H9 (cell line): ENCODE data around the gene ACVR1C. TPM values are rescaled to one million over a fixed set of nuclear protein-coding genes. Genes with fewer than 3 reads are reported as not detected.

Source experiments
- DNase-seq: peaks from one replicate; pipeline ENCODE4 v3.0.0-alpha.2; 2017
- H2AFZ ChIP-seq: one replicate; pipeline ENCODE4 v1.6.1; 2013; ENCODE audit warnings: mild to moderate bottlenecking, low read length, control low read depth, moderate library complexity
- H2AK5ac ChIP-seq: 2 replicates; pipeline ENCODE4 v1.6.1; 2013; ENCODE audit warnings: low read length, control low read depth, mixed read lengths; ENCODE audit not compliant: insufficient read length
- H2BK120ac ChIP-seq: one replicate; pipeline ENCODE4 v1.6.1; 2013; ENCODE audit warnings: low read depth, mild to moderate bottlenecking, low read length, control low read depth, inconsistent platforms; ENCODE audit not compliant: poor library complexity, severe bottlenecking
- H2BK12ac ChIP-seq: 2 replicates; pipeline ENCODE4 v1.6.1; 2013; ENCODE audit warnings: low read length, control low read depth, mixed read lengths, low read depth; ENCODE audit not compliant: insufficient read length
- H2BK15ac ChIP-seq: 2 replicates; pipeline ENCODE4 v1.6.1; 2013; ENCODE audit warnings: low read depth, low read length, control low read depth
- H2BK20ac ChIP-seq: one replicate; pipeline ENCODE4 v1.6.1; 2013; ENCODE audit warnings: low read depth, mild to moderate bottlenecking, low read length, control low read depth, inconsistent platforms; ENCODE audit not compliant: poor library complexity, severe bottlenecking
- H2BK5ac ChIP-seq: 2 replicates; pipeline ENCODE4 v1.6.1; 2013; ENCODE audit warnings: low read length, control low read depth, mixed read lengths; ENCODE audit not compliant: insufficient read length
- H3K14ac ChIP-seq: 2 replicates; pipeline ENCODE4 v1.6.1; 2013; ENCODE audit warnings: low read length, control low read depth; ENCODE audit not compliant: insufficient read depth
- H3K18ac ChIP-seq: 2 replicates; pipeline ENCODE4 v1.6.1; 2013; ENCODE audit warnings: low read depth, mild to moderate bottlenecking, mixed read lengths, low read length, control low read depth; ENCODE audit not compliant: insufficient read length
- H3K23ac ChIP-seq: 2 replicates; pipeline ENCODE4 v1.6.1; 2013; ENCODE audit warnings: low read length, control low read depth, mixed read lengths, low read depth; ENCODE audit not compliant: insufficient read length
- H3K23me2 ChIP-seq: 2 replicates; pipeline ENCODE4 v1.6.1; 2013; ENCODE audit warnings: low read depth, mild to moderate bottlenecking, mixed read lengths, low read length, control low read depth; ENCODE audit not compliant: insufficient read length, poor library complexity, severe bottlenecking
- H3K27ac ChIP-seq: 2 replicates; pipeline ENCODE4 v1.5.1; 2013; ENCODE audit warnings: low read length, control low read depth, mixed read lengths, low read depth; ENCODE audit not compliant: insufficient read length
- H3K27me3 ChIP-seq: 2 replicates; pipeline ENCODE4 v1.6.1; 2013; ENCODE audit warnings: low read length, control low read depth, inconsistent platforms; ENCODE audit not compliant: insufficient read depth
- H3K4ac ChIP-seq: 2 replicates; pipeline ENCODE4 v1.6.1; 2013; ENCODE audit warnings: low read depth, mild to moderate bottlenecking, control low read depth, inconsistent platforms, low read length, moderate library complexity
- H3K4me1 ChIP-seq: 2 replicates; pipeline ENCODE4 v1.6.1; 2013; ENCODE audit warnings: low read length, control low read depth, inconsistent platforms; ENCODE audit not compliant: insufficient read depth
- H3K4me2 ChIP-seq: 2 replicates; pipeline ENCODE4 v1.6.1; 2013; ENCODE audit warnings: low read length, control low read depth, mixed read lengths; ENCODE audit not compliant: insufficient read length, insufficient read depth
- H3K56ac ChIP-seq: 2 replicates; pipeline ENCODE4 v1.6.1; 2013; ENCODE audit warnings: low read depth, mild to moderate bottlenecking, mixed read lengths, low read length, control low read depth; ENCODE audit not compliant: insufficient read length
- H3K79me1 ChIP-seq: 2 replicates; pipeline ENCODE4 v1.6.1; 2013; ENCODE audit warnings: low read depth, mild to moderate bottlenecking, moderate library complexity, low read length, control low read depth, inconsistent platforms; ENCODE audit not compliant: insufficient read depth, poor library complexity, severe bottlenecking
- H3K79me2 ChIP-seq: 2 replicates; pipeline ENCODE4 v1.6.1; 2013; ENCODE audit warnings: low read length, control low read depth, inconsistent platforms; ENCODE audit not compliant: insufficient read depth
- H3K9ac ChIP-seq: 2 replicates; pipeline ENCODE4 v1.6.1; 2013; ENCODE audit warnings: low read length, control low read depth, mixed read lengths; ENCODE audit not compliant: insufficient read length; ENCODE audit errors: extremely low read depth
- H3K9me3 ChIP-seq: one replicate; pipeline ENCODE4 v1.6.1; 2013; ENCODE audit warnings: low read depth, low read length, inconsistent platforms; ENCODE audit not compliant: control insufficient read depth
- H3T11ph ChIP-seq: one replicate; pipeline ENCODE4 v1.6.1; 2013; ENCODE audit warnings: mild to moderate bottlenecking, low read length, control low read depth, inconsistent platforms
- H4K20me1 ChIP-seq: one replicate; pipeline ENCODE4 v1.6.1; 2013; ENCODE audit not compliant: control insufficient read depth, insufficient read length, insufficient read depth
- H4K5ac ChIP-seq: 2 replicates; pipeline ENCODE4 v1.6.1; 2013; ENCODE audit warnings: low read depth, mild to moderate bottlenecking, mixed read lengths, low read length, control low read depth; ENCODE audit not compliant: insufficient read length
- H4K8ac ChIP-seq: replicated peaks from 2 replicates; pipeline ENCODE4 v1.6.1; 2013; ENCODE audit warnings: low read length, control low read depth, mixed read lengths, low read depth; ENCODE audit not compliant: insufficient read length
- H4K91ac ChIP-seq: 2 replicates; pipeline ENCODE4 v1.6.1; 2013; ENCODE audit warnings: low read depth, mild to moderate bottlenecking, moderate library complexity, mixed read lengths, low read length, control low read depth; ENCODE audit not compliant: insufficient read length
- H3K27ac Mint-ChIP-seq, 3 experiments: 2 replicates in 2 of 3; 3 replicates in 1 of 3; pipeline ENCODE4 v1.8.0; 2020 to 2021; ENCODE audit warnings: mixed read lengths in 3 of 3, mild to moderate bottlenecking in 1 of 3, moderate library complexity in 1 of 3
- H3K27me3 Mint-ChIP-seq: 2 replicates; pipeline ENCODE4 v1.8.0; 2021; ENCODE audit warnings: low read depth, mild to moderate bottlenecking, moderate library complexity, mixed read lengths
- H3K36me3 Mint-ChIP-seq, 3 experiments: 2 replicates in 2 of 3; 3 replicates in 1 of 3; pipeline ENCODE4 v1.8.0; 2020 to 2021; ENCODE audit warnings: low read depth in 3 of 3, mixed read lengths in 3 of 3; ENCODE audit not compliant: insufficient read depth in 1 of 3
- H3K4me1 Mint-ChIP-seq, 2 experiments: 2 replicates each; pipeline ENCODE4 v1.8.0; 2020; ENCODE audit warnings: mixed read lengths in 2 of 2
- H3K4me3 Mint-ChIP-seq, 2 experiments: 2 replicates in 1 of 2; 3 replicates in 1 of 2; pipeline ENCODE4 v1.8.0; 2020 to 2021; ENCODE audit warnings: mild to moderate bottlenecking in 2 of 2, mixed read lengths in 2 of 2, moderate library complexity in 1 of 2
- H3K9me3 Mint-ChIP-seq, 2 experiments: 2 replicates in 1 of 2; 3 replicates in 1 of 2; pipeline ENCODE4 v1.8.0; 2020; ENCODE audit warnings: mild to moderate bottlenecking in 2 of 2, mixed read lengths in 2 of 2, moderate library complexity in 1 of 2
- whole genome bisulfite sequencing: extraction: QIAGEN DNeasy Blood & Tissue Kit; methylation state at CpG from one replicate; pipeline ENCODE4 v1.1.7; 2013; ENCODE audit warnings: missing lambda C conversion rate, low lambda C conversion rate, mixed read lengths; ENCODE audit not compliant: insufficient read length; ENCODE audit errors: extremely low coverage; 5-methylcytosine and 5-hydroxymethylcytosine counted together
- total RNA-seq: library from RNA; stranded (reverse); gene quantifications from 2 replicates; pipeline ENCODE4 v1.2.1, GENCODE V29; 2021
- TF ChIP-seq, protein P1 (sequence below): fragments of 200-600 bp; sonication (generic); conservative IDR thresholded peaks from 3 replicates; pipeline ENCODE4 v1.8.0; 2021; ENCODE audit warnings: antibody characterized with exemption, mild to moderate bottlenecking

ACVR1C gene
- total RNA-seq, 1 experiment from 2014 or later, result 0.81 TPM

- Mint-ChIP-seq H3K9me3 (no peaks in the 10 kb centered on the region), H3K36me3 (no peaks in the 10 kb centered on the region), H3K4me1 (no peaks in the 10 kb centered on the region), H3K27me3 (no peaks in the 10 kb centered on the region), H3K27ac (peak overlapping the region in 1 of 3 experiments; percentile 22; a peak in 1 of 7 replicates), H3K4me3 (no peak overlapping the region)
- no peak overlapping the region for H3K14ac ChIP-seq
- no peak overlapping the region for H3K18ac ChIP-seq
- no peak overlapping the region for H3K27ac ChIP-seq
- no peak overlapping the region for H4K5ac ChIP-seq
- H3K27me3 ChIP-seq, result no peaks in the 10 kb centered on the region
- H4K91ac ChIP-seq, result no peak overlapping the region
- TF ChIP-seq, protein P1, sequence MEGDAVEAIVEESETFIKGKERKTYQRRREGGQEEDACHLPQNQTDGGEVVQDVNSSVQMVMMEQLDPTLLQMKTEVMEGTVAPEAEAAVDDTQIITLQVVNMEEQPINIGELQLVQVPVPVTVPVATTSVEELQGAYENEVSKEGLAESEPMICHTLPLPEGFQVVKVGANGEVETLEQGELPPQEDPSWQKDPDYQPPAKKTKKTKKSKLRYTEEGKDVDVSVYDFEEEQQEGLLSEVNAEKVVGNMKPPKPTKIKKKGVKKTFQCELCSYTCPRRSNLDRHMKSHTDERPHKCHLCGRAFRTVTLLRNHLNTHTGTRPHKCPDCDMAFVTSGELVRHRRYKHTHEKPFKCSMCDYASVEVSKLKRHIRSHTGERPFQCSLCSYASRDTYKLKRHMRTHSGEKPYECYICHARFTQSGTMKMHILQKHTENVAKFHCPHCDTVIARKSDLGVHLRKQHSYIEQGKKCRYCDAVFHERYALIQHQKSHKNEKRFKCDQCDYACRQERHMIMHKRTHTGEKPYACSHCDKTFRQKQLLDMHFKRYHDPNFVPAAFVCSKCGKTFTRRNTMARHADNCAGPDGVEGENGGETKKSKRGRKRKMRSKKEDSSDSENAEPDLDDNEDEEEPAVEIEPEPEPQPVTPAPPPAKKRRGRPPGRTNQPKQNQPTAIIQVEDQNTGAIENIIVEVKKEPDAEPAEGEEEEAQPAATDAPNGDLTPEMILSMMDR, result no peak
- WGBS, result no CpG with 5 or more reads among the region's 3 CpGs
- DNase-seq, result no peak
- no peak overlapping the region for H3K9ac ChIP-seq
- no peaks in the 10 kb centered on the region for H3K79me2 ChIP-seq
- no peak overlapping the region for H2AFZ ChIP-seq
- no peak overlapping the region for H3K23ac ChIP-seq
- H3K4me1 ChIP-seq, result no peaks in the 10 kb centered on the region
- no peaks in the 10 kb centered on the region for H3K79me1 ChIP-seq
- H4K8ac ChIP-seq, result no peak overlapping the region
- H2BK5ac ChIP-seq, result no peak overlapping the region
- H3T11ph ChIP-seq, result no peak overlapping the region
- no peak overlapping the region for H2BK12ac ChIP-seq
- H4K20me1 ChIP-seq, result no peaks in the 10 kb centered on the region
- H2BK120ac ChIP-seq, result no peak overlapping the region
- no peak overlapping the region for H2BK20ac ChIP-seq
- H3K23me2 ChIP-seq, result no peaks in the 10 kb centered on the region
- no peak overlapping the region for H3K4me2 ChIP-seq
- no peaks in the 10 kb centered on the region for H3K9me3 ChIP-seq
- H3K56ac ChIP-seq, result no peak overlapping the region
- H2AK5ac ChIP-seq, result no peak overlapping the region
- H2BK15ac ChIP-seq, result no peak overlapping the region
- no peak overlapping the region for H3K4ac ChIP-seq
Observed at GRCh38 chr2:157480182-157480961, 148.3 kb downstream of the ACVR1C start.
